Measurements from ENCODE around the gene SEC24C. TPM values are rescaled to one million over a fixed set of nuclear protein-coding genes. Genes with fewer than 3 reads are reported as not detected.

Gene SEC24C

GRCh38 chr10:73819513-73820093 lies 75.4 kb downstream of the SEC24C start:
- peaks cover 19% of the 10 kb centered on the region for H3K36me3 ChIP-seq (ENCODE audit: insufficient read depth, low read length)
- no peak overlapping the region for H3K4me3 ChIP-seq (ENCODE audit: low read length)
- H3K4me2 ChIP-seq (ENCODE audit: low read length), result no peak overlapping the region
- no peak overlapping the region for H3K9ac ChIP-seq (ENCODE audit: low read depth, low read length)
- H3K4me1 ChIP-seq (ENCODE audit: control insufficient read depth, insufficient read depth, low read length), result peaks cover 16% of the 10 kb centered on the region
- H3K9me3 ChIP-seq (replicated peaks; ENCODE audit: low read length), result no peaks in the 10 kb centered on the region
- no peaks in the 10 kb centered on the region for H3K27me3 ChIP-seq (ENCODE audit: control insufficient read depth, insufficient read depth, low read length)

Small RNA genes within 50 kb of the gene (small RNA-seq; reads per million reads assigned to genes)
- gene AC022400.4 (not detected), gene AC022400.9 (not detected), gene RNA5SP320 (not detected), gene ZSWIM8-AS1 (not detected)

All from skeletal muscle satellite cell (primary cell).